ENCODE results near the gene CRHR1.

Gene CRHR1

DNA sequence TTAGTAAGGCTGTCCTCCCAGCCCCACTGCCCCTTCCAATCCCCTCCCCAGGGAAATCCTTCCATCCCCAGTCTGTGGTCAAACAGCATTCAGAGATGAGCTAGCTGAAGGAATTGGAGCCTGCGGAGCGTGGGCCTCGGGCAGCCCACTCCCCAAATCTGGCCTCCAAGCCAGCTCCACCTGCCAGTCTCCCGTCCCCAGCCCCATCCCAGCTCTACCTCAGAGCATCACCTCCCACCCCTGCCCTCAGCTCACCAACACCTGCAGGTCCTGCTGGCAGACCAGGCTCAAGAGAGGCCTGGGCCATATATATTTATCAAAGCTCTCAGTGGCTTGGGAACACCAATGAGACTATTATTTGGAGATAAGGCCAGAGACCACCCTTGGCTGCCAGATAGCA, 55.3 kb downstream of the CRHR1 start:
- no peak overlapping the region for H3K4me3 ChIP-seq (ENCODE audit: low read depth in 1 of 5, low read length in 5 of 5)
- H3K9me3 ChIP-seq (ENCODE audit: control insufficient read depth in 5 of 5, low read length in 5 of 5): no peaks in the 10 kb centered on the region

DNA sequence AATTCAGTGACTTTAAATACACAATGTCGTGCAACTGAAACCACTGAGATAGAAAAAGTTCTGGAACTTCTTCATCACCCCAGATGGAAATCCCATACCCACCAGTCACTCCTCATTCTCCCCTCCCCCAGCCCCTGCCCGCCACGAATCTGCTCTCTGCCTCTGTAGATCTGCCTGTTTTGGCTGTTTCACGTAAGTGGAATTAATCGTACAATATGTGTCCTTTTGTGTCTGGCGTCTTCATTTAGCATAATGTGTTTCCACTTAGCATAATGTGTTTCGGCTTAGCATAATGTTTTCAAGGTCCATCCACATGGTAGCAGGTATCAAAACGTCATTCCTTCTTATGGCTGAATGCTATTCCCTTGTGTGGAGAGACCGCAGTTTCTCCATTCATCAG, 57.1 kb downstream of the CRHR1 start:
- Histone ChIP-seq H3K9ac (ENCODE audit: low read length in 5 of 5) (no peak overlapping the region), H3K4me3 (ENCODE audit: low read depth in 1 of 5, low read length in 5 of 5) (no peak overlapping the region), H3K27me3 (ENCODE audit: control insufficient read depth in 5 of 5, insufficient read depth in 4 of 5, low read length in 5 of 5) (peaks cover 9 to 25% (median 22%) of the 10 kb centered on the region in 5 donors), H3K4me1 (ENCODE audit: control insufficient read depth in 5 of 5, insufficient read depth in 5 of 5, low read length in 5 of 5) (no peaks in the 10 kb centered on the region), H3K36me3 (ENCODE audit: control insufficient read depth in 5 of 5, insufficient read depth in 5 of 5, low read length in 5 of 5) (no peaks in the 10 kb centered on the region), H3K9me3 (ENCODE audit: control insufficient read depth in 5 of 5, low read length in 5 of 5) (no peaks in the 10 kb centered on the region), H3K27ac (ENCODE audit: low read depth, low read length) (no peak overlapping the region)

More for the DNA sequence above, 55.3 kb downstream of the CRHR1 start:
- H3K36me3 ChIP-seq (ENCODE audit: control insufficient read depth in 5 of 5, insufficient read depth in 5 of 5, low read length in 5 of 5): no peaks in the 10 kb centered on the region
- peaks cover 10 to 29% (median 20%) of the 10 kb centered on the region in 5 donors for H3K27me3 ChIP-seq (ENCODE audit: control insufficient read depth in 5 of 5, insufficient read depth in 4 of 5, low read length in 5 of 5)
- no peak overlapping the region for H3K27ac ChIP-seq (ENCODE audit: low read depth, low read length)
- no peak overlapping the region for H3K9ac ChIP-seq (ENCODE audit: low read length in 5 of 5)
- H3K4me1 ChIP-seq (ENCODE audit: control insufficient read depth in 5 of 5, insufficient read depth in 5 of 5, low read length in 5 of 5): no peaks in the 10 kb centered on the region

DNA sequence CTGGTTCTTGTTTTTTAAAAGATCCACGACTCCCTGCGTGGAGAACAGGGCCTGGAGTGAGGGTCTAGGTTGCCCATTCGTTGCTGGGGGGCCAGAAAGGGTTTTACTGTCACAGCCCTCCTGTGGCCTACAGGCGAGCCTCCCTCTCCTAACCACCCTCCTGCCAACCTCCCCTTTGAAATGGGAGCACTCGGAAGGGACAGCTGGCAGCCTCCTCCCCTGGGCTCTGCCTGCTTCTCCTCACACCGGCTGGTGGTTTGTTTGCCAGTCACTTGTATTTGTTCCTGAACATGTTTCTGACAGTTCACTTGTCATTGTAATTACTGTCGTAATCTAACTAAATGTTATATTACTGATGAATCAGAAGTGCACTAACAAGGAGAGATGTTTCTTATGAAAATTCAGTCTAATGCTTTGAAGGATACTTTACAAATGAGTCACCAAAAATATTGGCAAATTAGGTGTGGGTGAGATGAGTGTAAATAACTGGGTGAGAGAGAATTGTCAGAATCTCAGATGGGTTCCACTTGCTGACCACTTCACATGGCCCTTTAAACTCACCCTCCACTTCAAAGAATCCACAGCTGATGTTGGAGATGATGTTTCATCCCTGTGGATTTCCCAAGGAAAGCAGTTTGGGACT, 57.9 kb downstream of the CRHR1 start:
- no peaks in the 10 kb centered on the region for H3K36me3 ChIP-seq (ENCODE audit: control insufficient read depth in 5 of 5, insufficient read depth in 5 of 5, low read length in 5 of 5)
- H3K27me3 ChIP-seq (ENCODE audit: control insufficient read depth in 5 of 5, insufficient read depth in 4 of 5, low read length in 5 of 5): peaks cover 7 to 20% (median 16%) of the 10 kb centered on the region in 5 donors
- H3K4me3 ChIP-seq (ENCODE audit: low read depth in 1 of 5, low read length in 5 of 5): no peak overlapping the region
- no peak overlapping the region for H3K9ac ChIP-seq (ENCODE audit: low read length in 5 of 5)
- no peak overlapping the region for H3K27ac ChIP-seq (ENCODE audit: low read depth, low read length)
- H3K9me3 ChIP-seq (ENCODE audit: control insufficient read depth in 5 of 5, low read length in 5 of 5): no peaks in the 10 kb centered on the region
- H3K4me1 ChIP-seq (ENCODE audit: control insufficient read depth in 5 of 5, insufficient read depth in 5 of 5, low read length in 5 of 5): no peaks in the 10 kb centered on the region

GRCh38 chr17:45843722-45844121, 59.6 kb downstream of the CRHR1 start:
- no peaks in the 10 kb centered on the region for H3K9me3 ChIP-seq (ENCODE audit: control insufficient read depth in 5 of 5, low read length in 5 of 5)
- H3K9ac ChIP-seq (ENCODE audit: low read length in 5 of 5): no peak overlapping the region
- H3K36me3 ChIP-seq (ENCODE audit: control insufficient read depth in 5 of 5, insufficient read depth in 5 of 5, low read length in 5 of 5): no peaks in the 10 kb centered on the region
- H3K27ac ChIP-seq (ENCODE audit: low read depth, low read length): no peak overlapping the region
- H3K4me3 ChIP-seq (ENCODE audit: low read depth in 1 of 5, low read length in 5 of 5): no peak overlapping the region
- peaks cover 5 to 18% (median 12%) of the 10 kb centered on the region in 5 donors for H3K27me3 ChIP-seq (ENCODE audit: control insufficient read depth in 5 of 5, insufficient read depth in 4 of 5, low read length in 5 of 5)
- peaks cover 0 to 3% (median 0%) of the 10 kb centered on the region in 5 donors for H3K4me1 ChIP-seq (ENCODE audit: control insufficient read depth in 5 of 5, insufficient read depth in 5 of 5, low read length in 5 of 5)

DNA sequence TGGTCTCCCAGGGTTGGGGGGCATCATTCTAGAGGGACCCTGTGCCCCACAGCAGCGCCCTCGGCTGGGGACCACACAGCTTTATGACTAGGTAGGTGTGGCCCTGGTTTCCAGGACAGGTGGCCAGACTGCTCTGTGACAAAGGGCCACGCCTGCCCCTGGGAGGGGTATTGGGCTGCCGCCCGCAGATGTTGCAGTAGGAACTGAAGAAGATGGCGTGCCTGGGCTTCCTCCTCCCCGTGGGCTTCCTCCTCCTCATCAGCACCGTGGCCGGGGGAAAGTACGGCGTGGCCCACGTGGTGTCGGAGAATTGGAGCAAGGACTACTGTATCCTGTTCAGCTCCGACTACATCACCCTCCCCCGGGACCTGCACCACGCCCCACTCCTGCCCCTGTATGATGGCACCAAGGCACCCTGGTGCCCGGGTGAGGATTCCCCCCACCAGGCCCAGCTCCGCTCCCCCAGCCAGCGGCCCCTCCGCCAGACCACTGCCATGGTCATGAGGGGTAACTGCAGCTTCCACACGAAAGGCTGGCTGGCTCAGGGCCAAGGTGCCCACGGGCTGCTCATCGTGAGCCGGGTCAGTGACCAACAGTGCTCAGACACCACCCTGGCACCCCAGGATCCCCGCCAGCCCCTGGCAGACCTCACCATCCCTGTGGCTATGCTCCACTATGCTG, 60.7 kb downstream of the CRHR1 start, which contains the start of gene SPPL2C:
Gene SPPL2C, plus strand, starts transcription at position 187 of the 681 bp plus-strand sequence. Its CDS starts 26 bp downstream, at position 213.
- no peak within 1 kb of the TSS for H3K27ac ChIP-seq (ENCODE audit: low read depth, low read length)
- H3K4me3 ChIP-seq (ENCODE audit: low read depth in 1 of 5, low read length in 5 of 5): no peak within 1 kb of the TSS
- no peaks in the 10 kb centered on the region for H3K36me3 ChIP-seq (ENCODE audit: control insufficient read depth in 5 of 5, insufficient read depth in 5 of 5, low read length in 5 of 5)
- peaks cover 0 to 8% (median 3%) of the 10 kb centered on the region in 5 donors for H3K4me1 ChIP-seq (ENCODE audit: control insufficient read depth in 5 of 5, insufficient read depth in 5 of 5, low read length in 5 of 5)
- H3K9ac ChIP-seq (ENCODE audit: low read length in 5 of 5): no peak within 1 kb of the TSS
- peaks cover 5 to 11% (median 10%) of the 10 kb centered on the region in 5 donors for H3K27me3 ChIP-seq (ENCODE audit: control insufficient read depth in 5 of 5, insufficient read depth in 4 of 5, low read length in 5 of 5)
- no peaks in the 10 kb centered on the region for H3K9me3 ChIP-seq (ENCODE audit: control insufficient read depth in 5 of 5, low read length in 5 of 5)

DNA sequence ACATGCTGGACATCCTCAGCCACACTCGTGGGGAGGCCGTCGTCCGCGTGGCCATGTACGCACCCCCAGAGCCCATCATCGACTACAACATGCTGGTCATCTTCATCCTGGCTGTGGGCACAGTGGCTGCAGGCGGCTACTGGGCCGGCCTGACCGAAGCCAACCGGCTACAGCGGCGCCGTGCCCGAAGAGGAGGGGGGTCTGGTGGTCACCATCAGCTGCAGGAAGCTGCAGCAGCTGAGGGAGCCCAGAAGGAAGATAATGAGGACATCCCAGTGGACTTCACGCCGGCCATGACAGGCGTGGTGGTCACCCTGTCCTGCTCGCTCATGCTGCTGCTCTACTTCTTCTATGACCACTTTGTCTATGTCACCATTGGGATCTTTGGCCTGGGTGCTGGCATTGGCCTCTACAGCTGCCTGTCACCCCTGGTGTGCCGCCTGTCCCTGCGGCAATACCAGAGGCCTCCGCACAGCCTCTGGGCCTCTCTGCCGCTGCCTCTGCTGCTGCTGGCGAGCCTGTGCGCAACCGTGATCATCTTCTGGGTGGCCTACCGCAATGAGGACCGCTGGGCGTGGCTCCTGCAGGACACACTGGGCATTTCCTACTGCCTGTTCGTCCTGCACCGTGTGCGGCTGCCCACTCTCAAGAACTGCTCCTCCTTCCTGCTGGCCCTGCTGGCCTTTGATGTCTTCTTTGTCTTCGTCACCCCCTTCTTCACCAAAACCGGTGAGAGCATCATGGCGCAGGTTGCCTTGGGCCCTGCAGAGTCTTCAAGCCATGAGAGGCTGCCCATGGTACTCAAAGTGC, 61.5 kb downstream of the CRHR1 start:
- Histone ChIP-seq H3K4me1 (ENCODE audit: control insufficient read depth in 5 of 5, insufficient read depth in 5 of 5, low read length in 5 of 5) (peaks cover 0 to 8% (median 3%) of the 10 kb centered on the region in 5 donors), H3K27ac (ENCODE audit: low read depth, low read length) (no peak overlapping the region), H3K27me3 (ENCODE audit: control insufficient read depth in 5 of 5, insufficient read depth in 4 of 5, low read length in 5 of 5) (peaks cover 2 to 9% (median 6%) of the 10 kb centered on the region in 5 donors), H3K4me3 (ENCODE audit: low read depth in 1 of 5, low read length in 5 of 5) (no peak overlapping the region), H3K36me3 (ENCODE audit: control insufficient read depth in 5 of 5, insufficient read depth in 5 of 5, low read length in 5 of 5) (no peaks in the 10 kb centered on the region), H3K9me3 (ENCODE audit: control insufficient read depth in 5 of 5, low read length in 5 of 5) (no peaks in the 10 kb centered on the region), H3K9ac (ENCODE audit: low read length in 5 of 5) (no peak overlapping the region)

DNA sequence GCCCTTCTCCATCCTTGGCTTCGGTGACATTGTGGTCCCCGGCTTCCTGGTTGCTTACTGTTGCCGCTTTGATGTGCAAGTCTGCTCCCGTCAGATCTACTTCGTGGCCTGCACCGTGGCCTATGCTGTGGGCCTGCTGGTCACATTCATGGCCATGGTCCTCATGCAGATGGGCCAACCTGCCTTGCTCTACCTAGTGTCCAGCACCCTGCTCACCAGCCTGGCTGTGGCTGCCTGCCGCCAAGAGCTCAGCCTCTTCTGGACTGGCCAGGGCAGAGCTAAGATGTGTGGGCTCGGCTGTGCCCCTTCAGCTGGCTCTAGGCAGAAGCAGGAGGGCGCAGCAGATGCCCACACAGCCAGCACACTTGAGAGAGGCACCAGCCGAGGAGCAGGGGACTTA, 62.1 kb downstream of the CRHR1 start:
- peaks cover 0 to 8% (median 3%) of the 10 kb centered on the region in 5 donors for H3K4me1 ChIP-seq (ENCODE audit: control insufficient read depth in 5 of 5, insufficient read depth in 5 of 5, low read length in 5 of 5)
- H3K27ac ChIP-seq (ENCODE audit: low read depth, low read length): no peak overlapping the region
- peaks cover 2 to 12% (median 11%) of the 10 kb centered on the region in 5 donors for H3K27me3 ChIP-seq (ENCODE audit: control insufficient read depth in 5 of 5, insufficient read depth in 4 of 5, low read length in 5 of 5)
- no peak overlapping the region for H3K4me3 ChIP-seq (ENCODE audit: low read depth in 1 of 5, low read length in 5 of 5)
- no peaks in the 10 kb centered on the region for H3K9me3 ChIP-seq (ENCODE audit: control insufficient read depth in 5 of 5, low read length in 5 of 5)
- no peaks in the 10 kb centered on the region for H3K36me3 ChIP-seq (ENCODE audit: control insufficient read depth in 5 of 5, insufficient read depth in 5 of 5, low read length in 5 of 5)
- H3K9ac ChIP-seq (ENCODE audit: low read length in 5 of 5): no peak overlapping the region

DNA sequence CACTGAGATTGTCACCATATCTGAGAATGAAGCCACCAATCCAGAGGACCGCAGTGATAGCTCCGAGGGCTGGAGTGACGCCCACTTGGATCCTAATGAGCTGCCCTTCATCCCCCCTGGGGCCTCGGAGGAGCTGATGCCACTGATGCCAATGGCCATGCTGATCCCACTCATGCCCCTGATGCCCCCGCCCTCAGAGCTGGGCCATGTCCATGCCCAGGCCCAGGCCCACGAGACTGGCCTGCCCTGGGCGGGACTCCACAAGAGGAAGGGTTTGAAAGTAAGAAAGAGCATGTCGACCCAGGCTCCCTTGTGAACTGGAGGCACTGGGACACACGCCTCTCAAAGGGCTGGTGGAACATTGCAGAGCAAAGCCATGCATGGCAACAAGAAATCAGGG, 62.5 kb downstream of the CRHR1 start:
- H3K4me3 ChIP-seq (ENCODE audit: low read depth in 1 of 5, low read length in 5 of 5): no peak overlapping the region
- H3K4me1 ChIP-seq (ENCODE audit: control insufficient read depth in 5 of 5, insufficient read depth in 5 of 5, low read length in 5 of 5): peaks cover 0 to 8% (median 3%) of the 10 kb centered on the region in 5 donors
- no peak overlapping the region for H3K9ac ChIP-seq (ENCODE audit: low read length in 5 of 5)
- H3K27me3 ChIP-seq (ENCODE audit: control insufficient read depth in 5 of 5, insufficient read depth in 4 of 5, low read length in 5 of 5): peaks cover 2 to 15% (median 13%) of the 10 kb centered on the region in 5 donors
- H3K27ac ChIP-seq (ENCODE audit: low read depth, low read length): no peak overlapping the region
- H3K36me3 ChIP-seq (ENCODE audit: control insufficient read depth in 5 of 5, insufficient read depth in 5 of 5, low read length in 5 of 5): no peaks in the 10 kb centered on the region
- H3K9me3 ChIP-seq (ENCODE audit: control insufficient read depth in 5 of 5, low read length in 5 of 5): no peaks in the 10 kb centered on the region

- H3K9ac ChIP-seq (ENCODE audit: low read length in 5 of 5): no peak overlapping the region
- H3K4me1 ChIP-seq (ENCODE audit: control insufficient read depth in 5 of 5, insufficient read depth in 5 of 5, low read length in 5 of 5): peaks cover 0 to 8% (median 3%) of the 10 kb centered on the region in 5 donors
- no peaks in the 10 kb centered on the region for H3K36me3 ChIP-seq (ENCODE audit: control insufficient read depth in 5 of 5, insufficient read depth in 5 of 5, low read length in 5 of 5)
- H3K9me3 ChIP-seq (ENCODE audit: control insufficient read depth in 5 of 5, low read length in 5 of 5): no peaks in the 10 kb centered on the region
- H3K27ac ChIP-seq (ENCODE audit: low read depth, low read length): no peak overlapping the region
- peaks cover 2 to 17% (median 15%) of the 10 kb centered on the region in 5 donors for H3K27me3 ChIP-seq (ENCODE audit: control insufficient read depth in 5 of 5, insufficient read depth in 4 of 5, low read length in 5 of 5)
- H3K4me3 ChIP-seq (ENCODE audit: low read depth in 1 of 5, low read length in 5 of 5): no peak overlapping the region
These were observed 63.0 kb downstream of the CRHR1 start for GRCh38 chr17:45847101-45847500.
